Measurements from ENCODE around the gene ADM2.
"Not testable (repeated sequence)": the region's sequence is repeated elsewhere in the genome, so short reads cannot be mapped to it uniquely, and the experiment has no call there.

DNA sequence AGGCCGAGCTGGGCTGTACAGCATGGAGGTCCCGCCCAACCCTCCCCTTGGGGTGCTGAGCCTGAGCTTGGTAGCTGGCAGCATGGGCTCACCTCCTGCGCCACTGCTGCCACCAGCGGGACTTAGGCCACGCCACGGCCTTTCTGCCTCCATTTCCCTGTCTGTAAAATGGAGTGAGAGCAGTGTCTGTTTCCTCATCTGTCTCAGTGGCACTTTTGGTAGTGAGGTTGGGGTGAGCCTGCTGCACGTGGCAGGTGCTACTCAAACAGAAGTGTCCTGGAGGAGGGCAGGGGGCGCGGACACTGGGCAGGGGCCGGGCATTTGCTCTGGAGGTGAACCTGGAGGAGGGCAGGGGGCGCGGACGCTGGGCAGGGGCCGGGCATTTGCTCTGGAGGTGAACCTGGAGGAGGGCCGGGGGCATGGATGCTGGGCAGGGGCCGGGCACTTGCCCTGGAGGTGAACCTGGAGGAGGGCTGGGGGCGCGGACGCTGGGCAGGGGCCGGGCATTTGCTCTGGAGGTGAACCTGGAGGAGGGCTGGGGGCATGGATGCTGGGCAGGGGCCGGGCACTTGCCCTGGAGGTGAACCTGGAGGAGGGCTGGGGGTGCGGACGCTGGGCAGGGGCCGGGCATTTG, 48.3 kb upstream of the ADM2 start:
- TF ChIP-seq ZFP3 (CRISPR knock-in tag; IDR thresholded peaks at IDR 0.05); ZFP30 (CRISPR knock-in tag; IDR thresholded peaks at IDR 0.05); PPARA (CRISPR knock-in tag; IDR thresholded peaks at IDR 0.05; ENCODE audit: borderline replicate concordance); ISL1 (CRISPR knock-in tag; IDR thresholded peaks at IDR 0.05); TCF4 (CRISPR knock-in tag; IDR thresholded peaks at IDR 0.05; ENCODE audit: borderline replicate concordance); SNAI2 (CRISPR knock-in tag; IDR thresholded peaks at IDR 0.05); ARNTL (CRISPR knock-in tag; IDR thresholded peaks at IDR 0.05; ENCODE audit: borderline replicate concordance, low read depth); ZNF70 (CRISPR knock-in tag; IDR thresholded peaks at IDR 0.05): not testable (repeated sequence)
- TF ChIP-seq, protein P1, sequence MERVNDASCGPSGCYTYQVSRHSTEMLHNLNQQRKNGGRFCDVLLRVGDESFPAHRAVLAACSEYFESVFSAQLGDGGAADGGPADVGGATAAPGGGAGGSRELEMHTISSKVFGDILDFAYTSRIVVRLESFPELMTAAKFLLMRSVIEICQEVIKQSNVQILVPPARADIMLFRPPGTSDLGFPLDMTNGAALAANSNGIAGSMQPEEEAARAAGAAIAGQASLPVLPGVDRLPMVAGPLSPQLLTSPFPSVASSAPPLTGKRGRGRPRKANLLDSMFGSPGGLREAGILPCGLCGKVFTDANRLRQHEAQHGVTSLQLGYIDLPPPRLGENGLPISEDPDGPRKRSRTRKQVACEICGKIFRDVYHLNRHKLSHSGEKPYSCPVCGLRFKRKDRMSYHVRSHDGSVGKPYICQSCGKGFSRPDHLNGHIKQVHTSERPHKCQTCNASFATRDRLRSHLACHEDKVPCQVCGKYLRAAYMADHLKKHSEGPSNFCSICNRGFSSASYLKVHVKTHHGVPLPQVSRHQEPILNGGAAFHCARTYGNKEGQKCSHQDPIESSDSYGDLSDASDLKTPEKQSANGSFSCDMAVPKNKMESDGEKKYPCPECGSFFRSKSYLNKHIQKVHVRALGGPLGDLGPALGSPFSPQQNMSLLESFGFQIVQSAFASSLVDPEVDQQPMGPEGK (CRISPR knock-in tag; IDR thresholded peaks at IDR 0.05; ENCODE audit: borderline replicate concordance): not testable (repeated sequence)
- TF ChIP-seq, protein P2, sequence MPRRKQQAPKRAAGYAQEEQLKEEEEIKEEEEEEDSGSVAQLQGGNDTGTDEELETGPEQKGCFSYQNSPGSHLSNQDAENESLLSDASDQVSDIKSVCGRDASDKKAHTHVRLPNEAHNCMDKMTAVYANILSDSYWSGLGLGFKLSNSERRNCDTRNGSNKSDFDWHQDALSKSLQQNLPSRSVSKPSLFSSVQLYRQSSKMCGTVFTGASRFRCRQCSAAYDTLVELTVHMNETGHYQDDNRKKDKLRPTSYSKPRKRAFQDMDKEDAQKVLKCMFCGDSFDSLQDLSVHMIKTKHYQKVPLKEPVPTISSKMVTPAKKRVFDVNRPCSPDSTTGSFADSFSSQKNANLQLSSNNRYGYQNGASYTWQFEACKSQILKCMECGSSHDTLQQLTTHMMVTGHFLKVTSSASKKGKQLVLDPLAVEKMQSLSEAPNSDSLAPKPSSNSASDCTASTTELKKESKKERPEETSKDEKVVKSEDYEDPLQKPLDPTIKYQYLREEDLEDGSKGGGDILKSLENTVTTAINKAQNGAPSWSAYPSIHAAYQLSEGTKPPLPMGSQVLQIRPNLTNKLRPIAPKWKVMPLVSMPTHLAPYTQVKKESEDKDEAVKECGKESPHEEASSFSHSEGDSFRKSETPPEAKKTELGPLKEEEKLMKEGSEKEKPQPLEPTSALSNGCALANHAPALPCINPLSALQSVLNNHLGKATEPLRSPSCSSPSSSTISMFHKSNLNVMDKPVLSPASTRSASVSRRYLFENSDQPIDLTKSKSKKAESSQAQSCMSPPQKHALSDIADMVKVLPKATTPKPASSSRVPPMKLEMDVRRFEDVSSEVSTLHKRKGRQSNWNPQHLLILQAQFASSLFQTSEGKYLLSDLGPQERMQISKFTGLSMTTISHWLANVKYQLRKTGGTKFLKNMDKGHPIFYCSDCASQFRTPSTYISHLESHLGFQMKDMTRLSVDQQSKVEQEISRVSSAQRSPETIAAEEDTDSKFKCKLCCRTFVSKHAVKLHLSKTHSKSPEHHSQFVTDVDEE (CRISPR knock-in tag; IDR thresholded peaks at IDR 0.05): not testable (repeated sequence)
- TF ChIP-seq, protein P3, sequence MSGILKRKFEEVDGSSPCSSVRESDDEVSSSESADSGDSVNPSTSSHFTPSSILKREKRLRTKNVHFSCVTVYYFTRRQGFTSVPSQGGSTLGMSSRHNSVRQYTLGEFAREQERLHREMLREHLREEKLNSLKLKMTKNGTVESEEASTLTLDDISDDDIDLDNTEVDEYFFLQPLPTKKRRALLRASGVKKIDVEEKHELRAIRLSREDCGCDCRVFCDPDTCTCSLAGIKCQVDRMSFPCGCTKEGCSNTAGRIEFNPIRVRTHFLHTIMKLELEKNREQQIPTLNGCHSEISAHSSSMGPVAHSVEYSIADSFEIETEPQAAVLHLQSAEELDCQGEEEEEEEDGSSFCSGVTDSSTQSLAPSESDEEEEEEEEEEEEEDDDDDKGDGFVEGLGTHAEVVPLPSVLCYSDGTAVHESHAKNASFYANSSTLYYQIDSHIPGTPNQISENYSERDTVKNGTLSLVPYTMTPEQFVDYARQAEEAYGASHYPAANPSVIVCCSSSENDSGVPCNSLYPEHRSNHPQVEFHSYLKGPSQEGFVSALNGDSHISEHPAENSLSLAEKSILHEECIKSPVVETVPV (CRISPR knock-in tag; IDR thresholded peaks at IDR 0.05): not testable (repeated sequence)
- TF ChIP-seq, protein P4, sequence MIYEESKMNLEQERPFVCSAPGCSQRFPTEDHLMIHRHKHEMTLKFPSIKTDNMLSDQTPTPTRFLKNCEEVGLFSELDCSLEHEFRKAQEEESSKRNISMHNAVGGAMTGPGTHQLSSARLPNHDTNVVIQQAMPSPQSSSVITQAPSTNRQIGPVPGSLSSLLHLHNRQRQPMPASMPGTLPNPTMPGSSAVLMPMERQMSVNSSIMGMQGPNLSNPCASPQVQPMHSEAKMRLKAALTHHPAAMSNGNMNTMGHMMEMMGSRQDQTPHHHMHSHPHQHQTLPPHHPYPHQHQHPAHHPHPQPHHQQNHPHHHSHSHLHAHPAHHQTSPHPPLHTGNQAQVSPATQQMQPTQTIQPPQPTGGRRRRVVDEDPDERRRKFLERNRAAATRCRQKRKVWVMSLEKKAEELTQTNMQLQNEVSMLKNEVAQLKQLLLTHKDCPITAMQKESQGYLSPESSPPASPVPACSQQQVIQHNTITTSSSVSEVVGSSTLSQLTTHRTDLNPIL (CRISPR knock-in tag; IDR thresholded peaks at IDR 0.05; ENCODE audit: low read depth): not testable (repeated sequence)

Measured in SK-N-SH treated with all-trans-retinoic acid at 6 μM for 48 hours (cell line).